Astrocyte (in vitro differentiated cells and primary cell): ENCODE data around the gene MLLT1.

Source experiments
- CTCF ChIP-seq: IDR thresholded peaks from 2 replicates; pipeline ENCODE4 v1.5.1; 2011; ENCODE audit warnings: low read depth, mild to moderate bottlenecking, inconsistent platforms, low read length, moderate library complexity; ENCODE audit not compliant: insufficient read depth
- EZH2 ChIP-seq: IDR thresholded peaks from 2 replicates; pipeline ENCODE4 v1.6.1; 2012; ENCODE audit warnings: mild to moderate bottlenecking, low read length, inconsistent platforms; ENCODE audit not compliant: insufficient read depth

DNA sequence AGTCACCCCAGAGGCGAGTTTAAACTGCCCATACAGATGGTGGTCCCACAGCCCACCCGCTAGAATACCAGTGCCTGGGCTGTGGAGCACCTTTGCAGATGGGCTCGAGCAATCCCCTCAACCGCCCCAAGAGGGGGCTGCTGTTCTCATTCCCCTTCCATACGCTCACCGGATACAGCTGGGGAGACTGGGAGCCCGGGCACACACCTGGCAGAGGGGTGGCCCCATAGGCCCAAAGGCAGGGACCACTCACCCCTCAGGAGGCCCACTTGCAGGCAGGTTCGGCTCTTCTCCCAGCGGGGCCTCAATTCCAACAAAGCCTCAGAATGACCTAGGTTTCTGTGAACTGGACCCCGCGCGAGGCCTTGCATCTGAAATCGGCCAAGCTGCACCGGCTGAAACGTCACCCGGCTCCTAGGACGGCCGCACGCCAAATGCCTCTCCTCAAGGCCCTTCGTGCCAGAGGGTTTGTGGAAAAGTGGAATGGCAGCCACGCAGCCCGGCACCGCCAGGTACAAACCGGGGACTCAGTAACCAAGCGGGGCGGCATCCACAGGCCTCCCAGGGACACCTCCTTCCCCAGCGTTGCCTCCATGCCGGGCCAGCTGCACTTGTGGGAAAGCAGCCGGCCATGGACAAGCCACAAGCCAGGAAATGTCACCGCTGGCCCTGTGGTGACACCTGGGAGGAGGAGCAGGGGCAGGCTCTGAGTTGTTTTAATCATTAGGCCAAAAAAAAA, 18.7 kb downstream of the MLLT1 start:
- TF ChIP-seq CTCF (peak; percentile 34), EZH2 (no peak)
